Measurements from ENCODE around the gene PIGB. TPM values are rescaled to one million over a fixed set of nuclear protein-coding genes. Genes with fewer than 3 reads are reported as not detected.

PIGB gene
- total RNA-seq, 1 donor from 2014 or later: 19.9 TPM

DNA sequence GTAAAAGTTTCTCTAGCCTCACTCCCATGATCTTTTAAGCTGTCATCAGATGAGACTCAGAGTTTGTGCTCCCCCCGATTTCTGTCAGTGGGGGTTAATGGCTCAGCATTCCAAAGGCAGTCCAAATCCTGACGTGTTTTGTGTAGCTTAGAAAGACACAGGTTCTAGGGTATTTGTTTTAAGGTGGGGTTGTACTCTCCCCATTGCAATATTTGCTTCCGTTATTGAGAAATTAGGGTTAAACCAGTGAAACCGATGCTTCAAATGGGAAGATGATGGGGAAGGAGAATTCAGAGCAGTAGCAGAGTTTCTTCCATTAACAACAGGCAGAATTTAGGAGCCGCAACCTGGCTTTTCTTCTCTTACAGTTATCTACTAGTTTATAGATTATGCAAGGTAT lies 3.4 kb downstream of the PIGB start:
- Mint-ChIP-seq H3K27ac (no peak overlapping the region), H3K27me3 (ENCODE audit: insufficient read depth) (no peaks in the 10 kb centered on the region), H3K4me1 (ENCODE audit: low read depth) (peaks cover 38% of the 10 kb centered on the region), H3K4me3 (no peak overlapping the region), H3K36me3 (ENCODE audit: low read depth) (peaks cover 17% of the 10 kb centered on the region), H3K9me3 (no peaks in the 10 kb centered on the region)
- no peak for DNase-seq (ENCODE audit: low spot score)
- intact Hi-C loops (cut with micrococcal nuclease): no loop called here

DNA sequence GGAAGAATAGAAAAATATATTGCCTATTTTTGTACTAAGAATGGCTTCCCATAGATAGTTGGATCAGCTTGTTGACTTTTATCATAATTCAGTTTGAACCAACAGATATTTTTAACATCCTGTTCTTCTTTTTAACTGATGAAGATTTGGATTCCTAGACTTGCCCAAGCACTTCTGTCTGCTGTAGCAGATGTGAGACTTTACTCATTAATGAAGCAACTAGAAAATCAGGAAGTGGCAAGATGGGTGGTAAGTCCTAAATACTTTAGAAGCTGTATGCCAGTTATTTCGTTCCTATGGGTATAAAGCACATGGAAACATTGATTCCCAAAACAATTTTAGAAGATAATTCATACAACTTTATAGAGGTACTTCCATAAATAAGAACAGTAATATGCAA lies 8.4 kb downstream of the PIGB start:
- Mint-ChIP-seq H3K27ac (no peak overlapping the region), H3K27me3 (ENCODE audit: insufficient read depth) (no peaks in the 10 kb centered on the region), H3K4me3 (no peak overlapping the region), H3K9me3 (no peaks in the 10 kb centered on the region), H3K4me1 (ENCODE audit: low read depth) (peaks cover 13% of the 10 kb centered on the region), H3K36me3 (ENCODE audit: low read depth) (peaks cover 19% of the 10 kb centered on the region)
- no peak for DNase-seq (ENCODE audit: low spot score)
- intact Hi-C loops (cut with micrococcal nuclease): no loop called here

DNA sequence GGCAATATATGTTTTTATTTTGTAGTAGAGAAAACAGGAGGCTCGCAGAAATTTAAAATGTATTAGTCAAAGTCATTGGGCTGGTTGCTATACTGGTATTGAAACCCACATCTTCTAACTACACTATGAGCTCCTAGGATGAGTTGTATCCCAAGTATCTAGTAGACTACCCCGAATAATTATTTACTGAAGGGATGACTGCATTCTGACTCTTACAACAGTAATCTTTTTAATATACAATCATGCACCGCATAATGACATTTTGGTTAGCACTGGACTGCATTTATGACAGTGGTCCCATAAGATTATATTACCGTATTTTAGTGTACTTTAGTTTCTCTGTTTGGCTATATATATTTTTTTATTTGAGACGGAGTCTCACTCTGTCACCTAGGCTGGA lies 15.3 kb downstream of the PIGB start:
- intact Hi-C loops (cut with micrococcal nuclease): no loop called here
- Mint-ChIP-seq H3K4me1 (ENCODE audit: low read depth) (no peaks in the 10 kb centered on the region), H3K27ac (no peak overlapping the region), H3K36me3 (ENCODE audit: low read depth) (peaks cover 32% of the 10 kb centered on the region), H3K27me3 (ENCODE audit: insufficient read depth) (no peaks in the 10 kb centered on the region), H3K9me3 (no peaks in the 10 kb centered on the region), H3K4me3 (no peak overlapping the region)
- DNase-seq (ENCODE audit: low spot score): no peak

DNA sequence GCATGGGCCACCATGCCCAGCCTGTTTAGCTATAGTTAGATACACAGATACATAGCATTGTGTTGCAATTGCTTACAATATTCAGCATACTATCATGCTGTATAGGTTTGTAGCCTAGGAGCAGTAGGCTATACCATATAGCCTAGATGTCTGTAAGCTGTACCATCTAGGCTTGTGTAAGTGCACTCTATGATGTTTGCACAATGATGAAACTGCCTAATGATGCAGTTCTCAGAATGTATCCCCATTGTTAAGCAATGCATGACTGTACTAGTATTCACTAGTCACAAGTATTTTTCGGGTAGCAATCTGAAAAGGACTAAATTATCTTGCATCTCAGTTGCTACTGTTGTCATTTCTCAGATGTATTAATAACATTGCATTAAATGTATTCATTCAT lies 16.0 kb downstream of the PIGB start:
- DNase-seq (ENCODE audit: low spot score): no peak
- Mint-ChIP-seq H3K4me1 (ENCODE audit: low read depth) (no peaks in the 10 kb centered on the region), H3K27me3 (ENCODE audit: insufficient read depth) (no peaks in the 10 kb centered on the region), H3K36me3 (ENCODE audit: low read depth) (peaks cover 35% of the 10 kb centered on the region), H3K9me3 (no peaks in the 10 kb centered on the region), H3K4me3 (no peak overlapping the region), H3K27ac (no peak overlapping the region)
- intact Hi-C loops (cut with micrococcal nuclease): no loop called here

DNA sequence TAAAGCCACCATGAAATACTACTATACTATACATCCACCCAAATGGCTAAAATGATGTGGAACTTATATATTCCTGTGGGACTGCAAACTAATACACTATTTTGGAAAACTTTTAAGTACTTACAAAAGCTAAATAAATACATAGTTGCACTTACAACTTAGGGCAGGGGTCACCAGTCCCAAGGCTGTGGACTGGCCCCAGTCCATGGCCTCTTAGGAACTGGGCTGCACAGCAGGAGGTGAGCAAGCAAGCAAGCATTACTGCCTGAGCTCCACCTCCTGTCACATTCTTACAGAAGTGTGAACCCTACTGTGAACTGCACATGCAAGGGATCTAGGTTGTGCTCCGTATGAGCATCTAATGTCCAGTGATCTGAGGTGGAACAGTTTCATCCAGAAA lies 18.1 kb downstream of the PIGB start:
- no peak overlapping the region for H3K27ac Mint-ChIP-seq
- H3K4me1 Mint-ChIP-seq (ENCODE audit: low read depth): no peaks in the 10 kb centered on the region
- no peak overlapping the region for H3K4me3 Mint-ChIP-seq
- peaks cover 25% of the 10 kb centered on the region for H3K36me3 Mint-ChIP-seq (ENCODE audit: low read depth)
- DNase-seq (ENCODE audit: low spot score): no peak
- intact Hi-C loops (cut with micrococcal nuclease): no loop called here
- no peaks in the 10 kb centered on the region for H3K27me3 Mint-ChIP-seq (ENCODE audit: insufficient read depth)
- no peaks in the 10 kb centered on the region for H3K9me3 Mint-ChIP-seq

DNA sequence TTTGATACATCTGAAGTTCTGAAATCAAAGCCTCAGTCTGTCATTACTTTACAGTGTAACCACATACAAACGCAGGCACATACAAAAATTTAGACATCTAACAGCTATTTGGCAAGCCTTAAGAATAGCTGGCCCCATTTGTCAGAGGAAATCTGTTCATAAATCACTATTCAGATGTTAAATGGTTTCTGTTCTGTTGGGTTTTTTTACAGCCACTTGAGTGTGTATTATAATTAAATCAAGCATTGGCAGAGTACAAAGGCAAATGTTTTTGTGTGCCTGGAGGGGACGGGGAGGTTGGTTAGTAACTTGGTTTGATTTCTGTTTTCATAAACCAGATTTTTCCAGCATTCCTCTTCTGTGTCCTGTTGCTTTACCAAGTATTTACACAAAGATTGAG lies 24.1 kb downstream of the PIGB start:
- intact Hi-C loops (cut with micrococcal nuclease): no loop called here
- no peak overlapping the region for H3K4me3 Mint-ChIP-seq
- H3K4me1 Mint-ChIP-seq (ENCODE audit: low read depth): no peaks in the 10 kb centered on the region
- H3K9me3 Mint-ChIP-seq: no peaks in the 10 kb centered on the region
- no peak overlapping the region for H3K27ac Mint-ChIP-seq
- DNase-seq (ENCODE audit: low spot score): no peak
- no peaks in the 10 kb centered on the region for H3K27me3 Mint-ChIP-seq (ENCODE audit: insufficient read depth)
- peaks cover 21% of the 10 kb centered on the region for H3K36me3 Mint-ChIP-seq (ENCODE audit: low read depth)

DNA sequence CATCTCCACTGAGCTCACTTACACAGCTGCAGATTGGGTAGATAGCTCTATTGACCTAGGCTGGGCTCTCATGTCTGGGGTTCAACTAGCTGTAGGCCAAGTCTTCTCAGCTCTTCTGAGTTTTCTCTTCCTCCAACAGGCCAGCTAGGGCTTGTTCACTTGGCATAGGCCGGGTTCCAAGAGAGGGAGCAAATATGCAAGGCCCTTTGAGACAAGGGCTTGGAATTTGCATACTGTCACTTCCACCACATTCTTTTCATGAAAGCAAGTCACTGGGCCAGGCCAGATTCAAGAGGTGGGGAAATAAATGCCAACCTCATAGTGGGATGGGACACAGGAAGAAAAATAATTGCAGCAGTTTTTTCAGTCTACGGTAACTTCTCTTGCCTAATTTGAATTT lies 25.2 kb downstream of the PIGB start:
- no peak for DNase-seq (ENCODE audit: low spot score)
- Mint-ChIP-seq H3K4me3 (no peak overlapping the region), H3K4me1 (ENCODE audit: low read depth) (no peaks in the 10 kb centered on the region), H3K27me3 (ENCODE audit: insufficient read depth) (no peaks in the 10 kb centered on the region), H3K27ac (no peak overlapping the region), H3K9me3 (no peaks in the 10 kb centered on the region), H3K36me3 (ENCODE audit: low read depth) (peaks cover 21% of the 10 kb centered on the region)
- intact Hi-C loops (cut with micrococcal nuclease): no loop called here

DNA sequence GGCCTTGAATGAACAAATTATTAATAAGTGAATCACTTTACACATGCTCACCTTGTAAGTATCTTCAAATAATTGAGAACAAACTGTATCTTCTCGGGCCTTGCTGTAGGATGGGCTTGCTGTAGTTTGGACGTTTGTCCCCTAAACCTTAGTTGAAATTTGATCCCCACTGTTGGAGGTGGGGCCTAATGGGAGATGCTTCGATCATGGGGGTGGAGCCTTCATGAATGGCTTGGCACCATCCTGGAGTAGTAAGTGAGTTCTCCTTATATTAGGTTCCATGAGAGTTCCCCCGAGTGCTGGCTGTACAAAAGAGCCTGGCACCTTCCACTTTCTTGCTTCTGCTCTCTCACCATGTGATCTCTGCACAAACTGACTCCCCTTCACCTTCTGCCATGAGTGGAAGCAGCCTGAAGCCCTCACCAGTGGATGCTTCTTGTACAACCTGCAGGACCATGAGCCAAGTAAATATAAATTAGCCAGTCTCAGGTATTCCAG lies 29.3 kb downstream of the PIGB start:
- DNase-seq (ENCODE audit: low spot score): no peak
- intact Hi-C loops (cut with micrococcal nuclease): no loop called here
- H3K4me3 Mint-ChIP-seq: no peak overlapping the region
- H3K36me3 Mint-ChIP-seq (ENCODE audit: low read depth): peaks cover 23% of the 10 kb centered on the region
- H3K27me3 Mint-ChIP-seq (ENCODE audit: insufficient read depth): no peaks in the 10 kb centered on the region
- no peaks in the 10 kb centered on the region for H3K9me3 Mint-ChIP-seq
- H3K27ac Mint-ChIP-seq: no peak overlapping the region
- no peaks in the 10 kb centered on the region for H3K4me1 Mint-ChIP-seq (ENCODE audit: low read depth)

DNA sequence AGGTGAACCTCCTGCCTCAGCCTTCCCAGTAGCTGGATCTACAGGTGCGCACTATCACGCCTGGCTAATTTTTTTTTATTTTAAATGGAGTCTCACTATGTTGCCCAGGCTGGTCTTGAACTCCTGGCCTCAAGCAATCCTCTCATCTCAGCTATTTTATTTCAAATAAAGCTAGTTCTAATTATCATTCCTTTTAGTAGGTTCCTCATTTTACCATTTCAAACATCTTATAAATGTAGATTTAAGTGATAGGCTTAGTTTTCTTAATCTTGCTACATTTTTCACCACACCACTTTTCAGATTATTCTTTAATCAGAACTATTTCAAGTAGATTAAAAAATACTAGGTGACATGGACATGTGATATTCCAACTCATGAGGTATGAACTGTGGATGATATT lies 30.3 kb downstream of the PIGB start:
- Mint-ChIP-seq H3K27ac (no peak overlapping the region), H3K9me3 (no peaks in the 10 kb centered on the region), H3K36me3 (ENCODE audit: low read depth) (peaks cover 20% of the 10 kb centered on the region), H3K27me3 (ENCODE audit: insufficient read depth) (no peaks in the 10 kb centered on the region), H3K4me1 (ENCODE audit: low read depth) (no peaks in the 10 kb centered on the region), H3K4me3 (no peak overlapping the region)
- no peak for DNase-seq (ENCODE audit: low spot score)
- intact Hi-C loops (cut with micrococcal nuclease): no loop called here

DNA sequence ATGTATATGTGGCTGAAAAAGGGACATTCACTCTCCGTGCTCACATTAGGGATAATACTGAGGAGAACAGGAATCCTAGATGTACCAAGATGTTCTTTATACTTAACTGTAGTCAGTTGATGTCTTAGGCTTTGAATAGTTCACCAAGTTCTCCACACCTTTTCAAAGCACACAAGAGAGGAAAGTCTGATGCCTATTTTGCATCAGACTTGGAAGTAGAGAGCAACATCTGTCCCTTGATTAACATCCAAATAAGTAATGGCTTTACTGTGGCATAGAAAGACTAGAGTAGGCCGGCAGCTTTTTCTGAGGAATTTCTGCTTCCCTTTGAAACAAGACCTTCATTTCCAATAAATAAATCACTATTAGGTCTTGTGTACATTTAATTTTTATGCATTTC lies 34.0 kb downstream of the PIGB start:
- Mint-ChIP-seq H3K36me3 (ENCODE audit: low read depth) (peaks cover 24% of the 10 kb centered on the region), H3K4me1 (ENCODE audit: low read depth) (no peaks in the 10 kb centered on the region), H3K27me3 (ENCODE audit: insufficient read depth) (no peaks in the 10 kb centered on the region), H3K27ac (no peak overlapping the region), H3K9me3 (no peaks in the 10 kb centered on the region), H3K4me3 (no peak overlapping the region)
- DNase-seq (ENCODE audit: low spot score): no peak
- intact Hi-C loops (cut with micrococcal nuclease): no loop called here

DNA sequence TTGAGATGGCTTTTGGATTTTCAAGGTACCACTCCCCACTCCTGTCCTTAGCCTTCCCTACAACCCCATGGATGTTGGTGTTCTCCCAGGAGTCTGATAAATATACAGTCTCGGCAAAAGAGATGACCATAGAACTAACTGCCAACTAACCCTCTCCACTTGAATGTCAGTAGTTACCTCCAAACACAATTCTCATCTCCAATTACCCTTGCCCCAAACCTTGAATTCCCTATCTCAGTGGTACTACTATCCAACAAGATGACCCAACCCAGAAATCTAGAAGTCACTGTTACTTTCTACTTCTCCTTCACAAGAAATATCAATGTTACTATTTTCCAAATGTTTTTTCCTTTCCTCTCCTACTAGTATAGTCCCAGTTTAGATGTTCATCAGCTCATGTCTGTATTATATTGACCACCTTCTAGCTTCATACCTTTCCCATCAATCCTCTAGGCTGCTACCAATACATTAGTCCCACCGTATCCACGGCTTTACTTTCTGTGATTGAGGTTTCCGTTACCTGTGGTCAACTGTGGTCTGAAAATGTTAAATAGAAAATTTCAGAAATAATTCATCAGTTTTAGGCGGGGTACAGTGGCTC lies 38.1 kb downstream of the PIGB start:
- H3K27ac Mint-ChIP-seq: no peak overlapping the region

DNA sequence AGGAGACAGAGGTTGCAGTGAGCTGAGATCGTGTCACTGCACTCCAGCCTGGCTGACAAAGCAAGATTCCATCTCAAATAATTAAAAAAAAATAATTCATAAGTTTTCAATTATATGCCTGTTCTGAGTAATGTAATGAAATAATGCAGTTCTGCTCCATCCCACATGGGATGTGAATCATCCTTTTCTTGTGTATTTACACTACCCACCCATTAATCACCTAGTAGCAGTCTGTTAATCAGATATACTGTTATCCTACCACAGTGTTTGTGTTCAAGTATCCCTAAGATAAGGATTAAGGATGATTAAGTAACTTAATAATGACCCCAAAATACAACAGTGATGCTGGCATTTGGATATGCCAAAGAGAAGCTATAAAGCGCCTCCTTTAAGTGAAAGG lies 38.8 kb downstream of the PIGB start:
- Mint-ChIP-seq H3K4me3 (no peak overlapping the region), H3K27me3 (ENCODE audit: insufficient read depth) (no peaks in the 10 kb centered on the region), H3K27ac (no peak overlapping the region), H3K9me3 (no peaks in the 10 kb centered on the region), H3K36me3 (ENCODE audit: low read depth) (peaks cover 29% of the 10 kb centered on the region), H3K4me1 (ENCODE audit: low read depth) (no peaks in the 10 kb centered on the region)
- no peak for DNase-seq (ENCODE audit: low spot score)
- intact Hi-C loops (cut with micrococcal nuclease): no loop called here

More for the DNA sequence above, 38.1 kb downstream of the PIGB start:
- no peaks in the 10 kb centered on the region for H3K9me3 Mint-ChIP-seq
- H3K4me3 Mint-ChIP-seq: no peak overlapping the region
- peaks cover 28% of the 10 kb centered on the region for H3K36me3 Mint-ChIP-seq (ENCODE audit: low read depth)
- no peaks in the 10 kb centered on the region for H3K4me1 Mint-ChIP-seq (ENCODE audit: low read depth)
- no peak for DNase-seq (ENCODE audit: low spot score)
- H3K27me3 Mint-ChIP-seq (ENCODE audit: insufficient read depth): no peaks in the 10 kb centered on the region
- intact Hi-C loops (cut with micrococcal nuclease): no loop called here

DNA sequence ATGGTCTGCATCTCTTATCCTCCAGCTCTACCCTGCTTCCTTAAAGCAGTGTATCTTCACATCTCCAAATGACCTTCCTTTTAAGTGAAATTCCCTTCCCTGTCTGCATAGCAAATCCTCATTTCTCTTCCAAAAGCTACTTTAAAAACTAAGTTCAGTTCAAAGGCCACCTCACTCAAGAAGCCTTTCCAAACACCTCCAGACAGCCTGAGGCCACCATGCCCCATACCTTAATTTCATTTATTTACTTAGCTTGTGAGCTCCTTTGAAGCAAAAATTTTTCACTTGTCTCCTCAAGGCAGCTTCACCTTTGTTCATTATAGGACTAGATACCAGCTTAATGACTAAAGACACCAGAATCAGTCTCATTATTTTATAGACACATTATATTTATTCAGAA lies 39.4 kb downstream of the PIGB start:
- Mint-ChIP-seq H3K27ac (no peak overlapping the region), H3K4me3 (no peak overlapping the region), H3K36me3 (ENCODE audit: low read depth) (peaks cover 29% of the 10 kb centered on the region), H3K4me1 (ENCODE audit: low read depth) (no peaks in the 10 kb centered on the region), H3K9me3 (no peaks in the 10 kb centered on the region), H3K27me3 (ENCODE audit: insufficient read depth) (no peaks in the 10 kb centered on the region)
- intact Hi-C loops (cut with micrococcal nuclease): no loop called here
- no peak for DNase-seq (ENCODE audit: low spot score)

DNA sequence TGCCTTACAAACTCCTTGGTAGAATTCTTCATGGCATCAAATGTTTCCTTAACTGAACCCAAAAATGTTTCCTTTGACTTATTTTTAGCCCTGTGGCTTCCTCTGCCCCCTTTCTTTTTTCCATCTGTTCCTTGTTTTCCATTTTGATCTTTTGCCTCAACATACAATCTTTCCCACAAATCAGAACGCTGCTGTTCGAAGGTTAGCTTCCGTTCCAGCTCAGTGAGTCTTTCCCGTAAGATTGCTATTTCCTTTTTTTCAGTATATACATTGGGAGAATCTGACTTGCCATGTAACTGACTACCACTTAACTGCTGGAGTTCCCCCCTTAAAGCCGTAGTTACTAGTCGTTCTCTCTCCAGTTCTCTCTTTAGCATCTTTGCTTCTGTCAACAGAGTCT lies 41.2 kb downstream of the PIGB start:
- H3K4me1 Mint-ChIP-seq (ENCODE audit: low read depth): no peaks in the 10 kb centered on the region
- intact Hi-C loops (cut with micrococcal nuclease): no loop called here
- H3K27ac Mint-ChIP-seq: no peak overlapping the region

More for the DNA sequence above, 41.2 kb downstream of the PIGB start:
- H3K9me3 Mint-ChIP-seq: no peaks in the 10 kb centered on the region
- no peak for DNase-seq (ENCODE audit: low spot score)
- peaks cover 31% of the 10 kb centered on the region for H3K36me3 Mint-ChIP-seq (ENCODE audit: low read depth)
- no peak overlapping the region for H3K4me3 Mint-ChIP-seq
- no peaks in the 10 kb centered on the region for H3K27me3 Mint-ChIP-seq (ENCODE audit: insufficient read depth)
